Transverse colon (tissue), 4 donors: Measurements from ENCODE around the gene PSMB9. TPM values are rescaled to one million over a fixed set of nuclear protein-coding genes. Genes with fewer than 3 reads are reported as not detected.

Source experiments
- DNase-seq: peaks from one replicate; pipeline ENCODE4 v3.0.0-alpha.2; 2019
- H3K27ac ChIP-seq, 4 donors: fragments of 200-600 bp; sonication (generic); 2 replicates each; pipeline ENCODE4 v1.5.1; 2016 to 2018; ENCODE audit warnings: inconsistent platforms in 4 of 4
- H3K27me3 ChIP-seq: fragments of 200-600 bp; sonication (generic); 2 replicates; pipeline ENCODE4 v1.5.1; 2017; ENCODE audit warnings: inconsistent platforms
- H3K36me3 ChIP-seq, 4 donors: fragments of 200-600 bp; sonication (generic); 2 replicates each; pipeline ENCODE4 v1.5.1; 2017 to 2019; ENCODE audit warnings: inconsistent platforms in 4 of 4
- H3K4me1 ChIP-seq, 4 donors: fragments of 200-600 bp; sonication (generic); 2 replicates each; pipeline ENCODE4 v1.5.1; 2017 to 2020; ENCODE audit warnings: inconsistent platforms in 4 of 4
- H3K4me3 ChIP-seq, 4 donors: fragments of 200-600 bp; sonication (generic); 1 replicate in 1 of 4; 2 replicates in 3 of 4; pipeline versions ENCODE4 v1.5.1 to v1.6.1; 2017 to 2019; ENCODE audit warnings: inconsistent platforms in 4 of 4
- H3K9me3 ChIP-seq, 2 donors: fragments of 200-600 bp; sonication (generic); 2 replicates each; pipeline ENCODE4 v1.5.1; 2017 to 2019; ENCODE audit warnings: inconsistent platforms in 2 of 2
- CTCF ChIP-seq, 5 experiments: fragments of 200-600 bp in 3 of 5; fragments of 450-650 bp in 2 of 5; sonication (generic) in 3 of 5; IDR thresholded peaks; 1 replicate in 2 of 5; 2 replicates in 3 of 5; pipeline ENCODE4 v1.5.1; 2016 to 2017; ENCODE audit warnings: antibody characterized with exemption in 5 of 5, inconsistent platforms in 3 of 5, mild to moderate bottlenecking in 2 of 5, moderate library complexity in 1 of 5
- EP300 ChIP-seq: sonication (generic); formaldehyde crosslinking; IDR thresholded peaks from one replicate; pipeline ENCODE4 v1.6.1; 2017; ENCODE audit warnings: antibody characterized with exemption, low read depth
- POLR2A ChIP-seq: fragments of 450-650 bp; IDR thresholded peaks from one replicate; pipeline ENCODE4 v1.6.1; 2016; ENCODE audit warnings: antibody characterized with exemption, mild to moderate bottlenecking, moderate library complexity
- POLR2AphosphoS5 ChIP-seq, 3 donors: sonication (generic); formaldehyde crosslinking; IDR thresholded peaks; one replicate each; pipeline ENCODE4 v1.6.1; 2016; ENCODE audit warnings: antibody characterized with exemption in 3 of 3
- WGBS, 2 donors: methylation state at CpG; one replicate each; pipeline ENCODE4 v1.1.5; 2018; ENCODE audit warnings: low coverage in 1 of 2; 5-methylcytosine and 5-hydroxymethylcytosine counted together
- in situ Hi-C, 4 donors: fragments of 200-750 bp; cut with MboI; loops; one replicate each; pipeline versions ENCODE4 v1.15.0 to v1.15.1; 2017; ENCODE audit warnings: low sequenced_read_pairs in 3 of 4, low pct_ligation_motif_present in 1 of 4, low pct_unique_long_range_greater_than_20kb in 1 of 4
- intact Hi-C: fragments of 100-400 bp; cut with DNase I; formaldehyde crosslinking; loops from one replicate; pipeline ENCODE4 v1.15.1; 2023; ENCODE audit warnings: low total_unique reads
- total RNA-seq, 4 donors: library from RNA; depleted of rRNA; stranded (reverse); fragments of >200 nt; gene quantifications; one replicate each; pipeline ENCODE4 v1.1.0, GENCODE V29; 2016

Gene PSMB9
- total RNA-seq, 4 donors from 2014 or later = 14.6 to 44.1 (median 32.9) TPM

GRCh38 chr6:32882879-32883250 lies 28.9 kb downstream of the PSMB9 start:
- in situ Hi-C loops = loop anchor here in 3 of 4 donors (10.0 to 25.0 kb wide), 3 partner anchors 92 to 104 kb away; no protein-coding TSS in a partner anchor
- Histone ChIP-seq H3K4me3 (no peak overlapping the region), H3K27ac (no peak overlapping the region), H3K9me3 (no peaks in the 10 kb centered on the region), H3K4me1 (peaks cover 4 to 20% (median 8%) of the 10 kb centered on the region in 4 donors), H3K27me3 (no peaks in the 10 kb centered on the region), H3K36me3 (no peaks in the 10 kb centered on the region)
- no peak for DNase-seq
- intact Hi-C loops = no loop called here
- TF ChIP-seq POLR2A = no peak
- no peak for TF ChIP-seq EP300
- TF ChIP-seq POLR2AphosphoS5 (IDR thresholded peaks at IDR 0.05) = no peak
- TF ChIP-seq CTCF (IDR thresholded peaks at IDR 0.05) = no peak
- WGBS, 2 donors = 29% methylated on average over 1 of the region's 1 CpG; no CpG with 5 or more reads in 1 of the 2 donors

GRCh38 chr6:32883789-32884188 lies 29.8 kb downstream of the PSMB9 start:
- no peak overlapping the region for H3K4me3 ChIP-seq
- intact Hi-C loops = no loop called here
- in situ Hi-C loops = loop anchor here in 3 of 4 donors (10.0 to 25.0 kb wide), 3 partner anchors 91 to 104 kb away; no protein-coding TSS in a partner anchor
- H3K4me1 ChIP-seq = peaks cover 4 to 20% (median 8%) of the 10 kb centered on the region in 4 donors
- no peak overlapping the region for H3K27ac ChIP-seq
- DNase-seq = no peak
- TF ChIP-seq CTCF (IDR thresholded peaks at IDR 0.05) = no peak
- H3K9me3 ChIP-seq = no peaks in the 10 kb centered on the region
- WGBS, 2 donors = 50 to 54% methylated on average over 1 to 5 of the region's 5 CpGs
- H3K27me3 ChIP-seq = no peaks in the 10 kb centered on the region
- no peaks in the 10 kb centered on the region for H3K36me3 ChIP-seq

GRCh38 chr6:32885698-32886286 lies 31.8 kb downstream of the PSMB9 start:
- Histone ChIP-seq H3K4me3 (no peak overlapping the region), H3K36me3 (no peaks in the 10 kb centered on the region), H3K9me3 (no peaks in the 10 kb centered on the region), H3K4me1 (peaks cover 4 to 20% (median 8%) of the 10 kb centered on the region in 4 donors), H3K27ac (no peak overlapping the region), H3K27me3 (no peaks in the 10 kb centered on the region)
- in situ Hi-C loops = loop anchor here (5.0 to 25.0 kb wide), 5 partner anchors 57 to 102 kb away; partner anchors contain the start of gene HLA-DMB (in 1 of the 4)
- intact Hi-C loops = no loop called here
- TF ChIP-seq CTCF (IDR thresholded peaks at IDR 0.05) (peak; percentile 65 to 77 (median 66)), EP300 (no peak)
- no peak for DNase-seq
- WGBS, 2 donors = 43 to 61% methylated on average over 2 to 4 of the region's 4 CpGs

GRCh38 chr6:32886681-32887383 lies 32.8 kb downstream of the PSMB9 start:
- Histone ChIP-seq H3K4me1 (peaks cover 4 to 20% (median 8%) of the 10 kb centered on the region in 4 donors), H3K4me3 (no peak overlapping the region), H3K27ac (peak overlapping the region; percentile 12 to 51 (median 46)), H3K36me3 (no peaks in the 10 kb centered on the region), H3K9me3 (no peaks in the 10 kb centered on the region), H3K27me3 (no peaks in the 10 kb centered on the region)
- in situ Hi-C loops (loop anchor here (5.0 to 25.0 kb wide), 5 partner anchors 55 to 100 kb away; partner anchors contain the start of gene HLA-DMB (in 1 of the 4)), intact Hi-C loops (loop anchor here (1.0 kb wide), 2 partner anchors 25 to 99 kb away; no protein-coding TSS in a partner anchor)
- no peak for DNase-seq
- WGBS, 2 donors = 32 to 40% methylated on average over 3 of the region's 3 CpGs
- TF ChIP-seq CTCF (IDR thresholded peaks at IDR 0.05) (no peak), POLR2AphosphoS5 (IDR thresholded peaks at IDR 0.05) (peak in 1 of 3 donors; percentile 32), POLR2A (no peak), EP300 (no peak)
